ENCODE results near the gene PATJ.

DNA sequence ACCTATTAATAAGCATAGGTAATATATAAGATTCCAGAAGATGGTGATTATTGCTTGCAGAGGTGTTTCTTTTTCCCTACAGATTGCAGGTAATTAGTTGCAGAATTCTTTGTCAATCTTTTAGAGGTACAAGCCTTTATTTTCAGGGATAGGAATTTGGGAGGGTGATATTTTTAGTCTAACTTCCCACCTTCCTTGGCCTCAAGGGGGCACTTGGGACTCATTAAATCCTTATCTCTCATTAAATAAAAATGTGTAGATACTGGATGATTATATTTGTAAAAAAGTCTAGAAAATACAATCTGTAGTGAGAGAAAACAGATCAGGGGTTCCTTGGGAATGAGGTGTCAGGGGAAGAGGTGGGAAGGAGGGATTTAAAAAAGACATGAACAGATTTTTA is 179.2 kb downstream of the PATJ start:
- TF ChIP-seq, protein P1, sequence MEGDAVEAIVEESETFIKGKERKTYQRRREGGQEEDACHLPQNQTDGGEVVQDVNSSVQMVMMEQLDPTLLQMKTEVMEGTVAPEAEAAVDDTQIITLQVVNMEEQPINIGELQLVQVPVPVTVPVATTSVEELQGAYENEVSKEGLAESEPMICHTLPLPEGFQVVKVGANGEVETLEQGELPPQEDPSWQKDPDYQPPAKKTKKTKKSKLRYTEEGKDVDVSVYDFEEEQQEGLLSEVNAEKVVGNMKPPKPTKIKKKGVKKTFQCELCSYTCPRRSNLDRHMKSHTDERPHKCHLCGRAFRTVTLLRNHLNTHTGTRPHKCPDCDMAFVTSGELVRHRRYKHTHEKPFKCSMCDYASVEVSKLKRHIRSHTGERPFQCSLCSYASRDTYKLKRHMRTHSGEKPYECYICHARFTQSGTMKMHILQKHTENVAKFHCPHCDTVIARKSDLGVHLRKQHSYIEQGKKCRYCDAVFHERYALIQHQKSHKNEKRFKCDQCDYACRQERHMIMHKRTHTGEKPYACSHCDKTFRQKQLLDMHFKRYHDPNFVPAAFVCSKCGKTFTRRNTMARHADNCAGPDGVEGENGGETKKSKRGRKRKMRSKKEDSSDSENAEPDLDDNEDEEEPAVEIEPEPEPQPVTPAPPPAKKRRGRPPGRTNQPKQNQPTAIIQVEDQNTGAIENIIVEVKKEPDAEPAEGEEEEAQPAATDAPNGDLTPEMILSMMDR (IDR thresholded peaks at IDR 0.05), result no peak
- no peak for TF ChIP-seq POLR2A (IDR thresholded peaks at IDR 0.05)
- TF ChIP-seq EP300 (IDR thresholded peaks at IDR 0.05), result no peak

All from tibial nerve (tissue), 4 donors.